IMR-90 (cell line): Measurements from ENCODE around the gene EFNB2.

ENCODE experiments used
- MAFK ChIP-seq: IDR thresholded peaks from 2 replicates; pipeline ENCODE4 v1.6.1; 2012; ENCODE audit warnings: low read depth, low read length, improper control_type of control experiment
- MAZ ChIP-seq: IDR thresholded peaks from 2 replicates; pipeline ENCODE4 v1.6.1; 2012; ENCODE audit warnings: low read depth, mild to moderate bottlenecking, low read length, improper control_type of control experiment, moderate library complexity, borderline replicate concordance
- POLR2A ChIP-seq: IDR thresholded peaks from 2 replicates; pipeline ENCODE4 v1.6.1; 2012; ENCODE audit warnings: mild to moderate bottlenecking, low read depth, low read length
- TF ChIP-seq, protein P1 (sequence below): conservative IDR thresholded peaks from 2 replicates; pipeline ENCODE4 v1.5.1; 2012; ENCODE audit warnings: mild to moderate bottlenecking, low read depth, low read length, improper control_type of control experiment

DNA sequence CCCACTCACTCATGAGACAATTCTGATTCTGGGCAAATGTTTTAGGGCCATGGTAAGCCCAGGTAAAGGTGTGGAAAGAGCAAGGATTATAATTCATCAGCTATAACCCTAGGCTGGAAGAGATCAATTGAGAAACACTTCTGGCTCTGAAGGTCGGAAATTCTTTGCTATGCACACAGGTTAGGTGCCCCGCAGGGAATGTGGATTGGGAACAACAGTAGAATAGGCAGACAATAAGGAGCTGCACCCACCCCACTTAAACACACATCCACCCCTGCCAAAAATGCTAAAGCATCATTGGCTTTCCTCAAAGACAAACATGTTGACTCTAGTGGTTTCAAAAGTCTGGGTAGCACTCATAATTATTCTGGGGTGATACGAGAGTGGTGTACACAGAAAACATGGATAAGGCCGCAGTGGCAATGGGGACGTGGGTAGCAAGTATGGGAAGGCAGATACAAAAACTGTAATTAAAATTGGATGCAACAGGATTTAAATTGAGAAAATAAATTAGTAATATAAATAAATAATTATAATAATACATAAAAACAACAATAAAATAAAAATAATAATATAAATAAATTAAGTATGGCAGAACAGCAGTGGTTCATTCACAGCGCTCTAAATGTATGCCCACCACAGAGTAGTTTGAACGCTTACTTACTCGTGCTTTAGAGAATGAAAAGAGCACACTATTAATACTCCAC, 8.6 kb downstream of the EFNB2 start:
- TF ChIP-seq MAZ (no peak), MAFK (no peak), POLR2A (no peak)
- TF ChIP-seq, protein P1, sequence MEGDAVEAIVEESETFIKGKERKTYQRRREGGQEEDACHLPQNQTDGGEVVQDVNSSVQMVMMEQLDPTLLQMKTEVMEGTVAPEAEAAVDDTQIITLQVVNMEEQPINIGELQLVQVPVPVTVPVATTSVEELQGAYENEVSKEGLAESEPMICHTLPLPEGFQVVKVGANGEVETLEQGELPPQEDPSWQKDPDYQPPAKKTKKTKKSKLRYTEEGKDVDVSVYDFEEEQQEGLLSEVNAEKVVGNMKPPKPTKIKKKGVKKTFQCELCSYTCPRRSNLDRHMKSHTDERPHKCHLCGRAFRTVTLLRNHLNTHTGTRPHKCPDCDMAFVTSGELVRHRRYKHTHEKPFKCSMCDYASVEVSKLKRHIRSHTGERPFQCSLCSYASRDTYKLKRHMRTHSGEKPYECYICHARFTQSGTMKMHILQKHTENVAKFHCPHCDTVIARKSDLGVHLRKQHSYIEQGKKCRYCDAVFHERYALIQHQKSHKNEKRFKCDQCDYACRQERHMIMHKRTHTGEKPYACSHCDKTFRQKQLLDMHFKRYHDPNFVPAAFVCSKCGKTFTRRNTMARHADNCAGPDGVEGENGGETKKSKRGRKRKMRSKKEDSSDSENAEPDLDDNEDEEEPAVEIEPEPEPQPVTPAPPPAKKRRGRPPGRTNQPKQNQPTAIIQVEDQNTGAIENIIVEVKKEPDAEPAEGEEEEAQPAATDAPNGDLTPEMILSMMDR = no peak
